Left lung (tissue), 10 donors: ENCODE data around the gene KRTAP2-3. TPM values are rescaled to one million over a fixed set of nuclear protein-coding genes. Genes with fewer than 3 reads are reported as not detected.

Experiments used
- ATAC-seq: fragments of 200-7000 bp; cut with Tn5 transposase; one replicate; pipeline ENCODE4 v1.9.1; 2020; ENCODE audit warnings: moderate library complexity
- DNase-seq, 4 donors: peaks; one replicate each; pipeline ENCODE4 v3.0.0-alpha.2; 2013 to 2020
- H3K27ac ChIP-seq, 2 donors: fragments of 200-600 bp; sonication (generic) in 1 of 2; one replicate each; pipeline versions ENCODE4 v1.5.0 to v1.8.0; 2020 to 2021
- H3K27me3 ChIP-seq, 2 donors: fragments of 200-600 bp; sonication (generic) in 1 of 2; one replicate each; pipeline versions ENCODE4 v1.5.0 to v1.8.0; 2020 to 2021
- H3K36me3 ChIP-seq, 2 donors: fragments of 200-600 bp; sonication (generic) in 1 of 2; one replicate each; pipeline versions ENCODE4 v1.5.0 to v1.8.0; 2020 to 2021
- H3K4me1 ChIP-seq, 2 donors: fragments of 200-600 bp; one replicate each; pipeline ENCODE4 v1.8.0; 2021
- H3K4me3 ChIP-seq, 2 donors: fragments of 200-600 bp; sonication (generic) in 1 of 2; one replicate each; pipeline versions ENCODE4 v1.5.0 to v1.8.0; 2020 to 2021; ENCODE audit warnings: mild to moderate bottlenecking in 1 of 2
- H3K9me3 ChIP-seq, 2 donors: fragments of 200-600 bp; sonication (generic) in 1 of 2; one replicate each; pipeline versions ENCODE4 v1.5.0 to v1.8.0; 2020 to 2021
- CTCF ChIP-seq, 2 donors: fragments of 200-600 bp; sonication (generic) in 1 of 2; IDR thresholded peaks; one replicate each; pipeline versions ENCODE4 v1.5.0 to v1.8.0; 2021; ENCODE audit warnings: antibody characterized with exemption in 2 of 2
- intact Hi-C, 2 donors: fragments of 100-400 bp; cut with DNase I; formaldehyde crosslinking; loops; one replicate each; pipeline versions ENCODE4 v1.11.2 to v1.14.2; 2022
- polyA plus RNA-seq, 6 donors: library from polyadenylated mRNA; unstranded; fragments of 120-200 nt; gene quantifications; one replicate each; pipeline ENCODE4 v1.2.1, GENCODE V29; 2013; ENCODE audit not compliant: insufficient read length in 6 of 6
- total RNA-seq, 2 donors: library from RNA; stranded (reverse); fragmentation: NEBNext Ultra II Directional; extraction: Animal tissue kit (Norgen Biotek cat#: 25700); gene quantifications; one replicate each; pipeline ENCODE4 v1.2.1, GENCODE V29; 2021
- donor health status: DM: no; HTN: yes; CAD: no.
- donor health status: DM: no; HTN: no; CAD: no.

KRTAP2-3 gene
- total and polyA plus RNA-seq, 8 donors, result 1.2 TPM; not detected in 7

GRCh38 chr17:41016578-41017215 is 43.2 kb downstream of the KRTAP2-3 start:
- intact Hi-C loops, result no loop called here
- no peak overlapping the region for H3K4me3 ChIP-seq
- H3K4me1 ChIP-seq, result no peaks in the 10 kb centered on the region
- H3K9me3 ChIP-seq, result no peaks in the 10 kb centered on the region
- H3K36me3 ChIP-seq, result no peaks in the 10 kb centered on the region
- ATAC-seq (no peak), DNase-seq (no peak)
- no peak for TF ChIP-seq CTCF (IDR thresholded peaks at IDR 0.05)
- H3K27ac ChIP-seq, result no peak overlapping the region
- no peaks in the 10 kb centered on the region for H3K27me3 ChIP-seq

- Histone ChIP-seq H3K27ac (no peak overlapping the region), H3K36me3 (no peaks in the 10 kb centered on the region), H3K27me3 (no peaks in the 10 kb centered on the region), H3K9me3 (no peaks in the 10 kb centered on the region), H3K4me3 (no peak overlapping the region), H3K4me1 (no peaks in the 10 kb centered on the region)
- intact Hi-C loops, result no loop called here
- no peak for DNase-seq
- ATAC-seq, result no peak
- TF ChIP-seq CTCF (IDR thresholded peaks at IDR 0.05), result no peak
These were observed 44.5 kb downstream of the KRTAP2-3 start for GRCh38 chr17:41015454-41015853.

GRCh38 chr17:41013606-41014005 is 46.3 kb downstream of the KRTAP2-3 start:
- DNase-seq, result no peak
- no peaks in the 10 kb centered on the region for H3K9me3 ChIP-seq
- H3K27ac ChIP-seq, result no peak overlapping the region
- intact Hi-C loops, result no loop called here
- no peak for ATAC-seq
- H3K27me3 ChIP-seq, result no peaks in the 10 kb centered on the region
- no peak for TF ChIP-seq CTCF (IDR thresholded peaks at IDR 0.05)
- H3K4me1 ChIP-seq, result no peaks in the 10 kb centered on the region
- H3K36me3 ChIP-seq, result no peaks in the 10 kb centered on the region
- H3K4me3 ChIP-seq, result no peak overlapping the region

GRCh38 chr17:41013181-41013580 is 46.7 kb downstream of the KRTAP2-3 start:
- Histone ChIP-seq H3K27ac (no peak overlapping the region), H3K27me3 (no peaks in the 10 kb centered on the region), H3K4me1 (no peaks in the 10 kb centered on the region), H3K9me3 (no peaks in the 10 kb centered on the region), H3K4me3 (no peak overlapping the region), H3K36me3 (no peaks in the 10 kb centered on the region)
- DNase-seq, result no peak
- no peak for ATAC-seq
- intact Hi-C loops, result no loop called here
- TF ChIP-seq CTCF (IDR thresholded peaks at IDR 0.05), result no peak

- Histone ChIP-seq H3K36me3 (no peaks in the 10 kb centered on the region), H3K9me3 (no peaks in the 10 kb centered on the region), H3K27ac (no peak overlapping the region), H3K4me1 (no peaks in the 10 kb centered on the region), H3K27me3 (no peaks in the 10 kb centered on the region), H3K4me3 (no peak overlapping the region)
- ATAC-seq (no peak), DNase-seq (no peak)
- intact Hi-C loops, result no loop called here
- TF ChIP-seq CTCF (IDR thresholded peaks at IDR 0.05), result no peak
These were observed 47.4 kb downstream of the KRTAP2-3 start for GRCh38 chr17:41012326-41013120.
